T-helper 17 cell (primary cell): ENCODE data around the gene ADISSP. TPM values are rescaled to one million over a fixed set of nuclear protein-coding genes. Genes with fewer than 3 reads are reported as not detected.
"Not testable (repeated sequence)": the region's sequence is repeated elsewhere in the genome, so short reads cannot be mapped to it uniquely, and the experiment has no call there.

Source experiments
- ATAC-seq: fragments of 150-1000 bp; cut with Tn5 transposase; 2 replicates; pipeline ENCODE4 v1.10.0; 2021; ENCODE audit warnings: mild to moderate bottlenecking, moderate library complexity
- DNase-seq, 3 donors: peaks; one replicate each; pipeline versions ENCODE4 v3.0.0 to v3.0.0-alpha.2; 2020 to 2021
- H3K9me3 ChIP-seq: one replicate; pipeline ENCODE4 v1.7.0; 2013; ENCODE audit warnings: low read length, mild to moderate bottlenecking; ENCODE audit not compliant: control insufficient read depth, poor library complexity, severe bottlenecking
- H3K27ac Mint-ChIP-seq: one replicate; pipeline ENCODE4 v1.8.0; 2022; ENCODE audit warnings: mild to moderate bottlenecking, moderate library complexity, mixed read lengths
- H3K27me3 Mint-ChIP-seq: one replicate; pipeline ENCODE4 v1.8.0; 2022; ENCODE audit warnings: mixed read lengths
- H3K36me3 Mint-ChIP-seq: one replicate; pipeline ENCODE4 v1.8.0; 2022; ENCODE audit warnings: low read depth, mixed read lengths
- H3K4me1 Mint-ChIP-seq: one replicate; pipeline ENCODE4 v1.8.0; 2022; ENCODE audit warnings: mild to moderate bottlenecking, mixed read lengths
- H3K4me3 Mint-ChIP-seq: one replicate; pipeline ENCODE4 v1.8.0; 2022; ENCODE audit warnings: mild to moderate bottlenecking, moderate library complexity, mixed read lengths
- total RNA-seq, 4 donors: library from RNA in 2 of 4; stranded (reverse) in 2 of 4; gene quantifications; one replicate each; pipeline ENCODE4 v1.2.3 and lab custom pipeline; 2022 to 2026

ADISSP gene
- total RNA-seq, 2 donors from 2014 or later: 13.3 to 19.0 TPM

DNA sequence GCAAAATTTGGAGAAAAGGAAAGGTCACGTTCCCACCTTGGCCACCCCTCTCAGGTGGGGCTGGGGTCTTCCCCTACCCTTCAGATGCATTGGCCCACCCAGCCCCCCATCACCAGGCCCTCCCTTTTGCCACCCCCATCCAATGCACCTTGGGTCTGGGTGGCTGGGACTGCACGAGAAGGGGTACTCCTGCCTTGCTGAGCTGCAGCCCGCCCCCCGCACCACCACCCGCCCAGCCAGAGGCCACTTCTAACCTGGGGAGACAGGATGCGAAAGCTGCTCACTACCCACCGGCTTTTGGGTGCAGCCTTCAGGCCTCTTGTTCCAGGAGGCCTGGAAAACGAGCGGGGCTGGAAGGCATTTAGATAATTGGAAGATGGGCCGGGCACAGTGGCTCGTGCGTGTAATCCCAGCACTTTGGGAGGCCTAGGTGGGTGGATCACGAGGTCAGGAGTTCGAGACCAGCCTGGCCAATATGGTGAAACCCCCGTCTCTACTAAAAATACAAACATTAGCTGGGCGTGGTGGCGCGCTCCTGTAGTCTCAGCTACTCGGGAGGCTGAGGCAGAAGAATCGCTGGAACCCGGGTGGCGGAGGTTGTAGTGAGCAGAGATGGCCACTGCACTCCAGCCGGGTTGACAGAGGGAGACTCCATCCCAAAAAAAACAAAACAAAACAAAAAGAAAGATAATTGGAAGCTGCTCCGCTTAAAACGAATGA, 27.3 kb upstream of the ADISSP start:
- Mint-ChIP-seq H3K4me1 (peaks cover 30% of the 10 kb centered on the region), H3K4me3 (peak overlapping the region; percentile 100), H3K27me3 (no peaks in the 10 kb centered on the region), H3K27ac (peak overlapping the region; percentile 93), H3K36me3 (peaks cover 6% of the 10 kb centered on the region)
- ATAC-seq (no peak), DNase-seq (no peak)
- no peaks in the 10 kb centered on the region for H3K9me3 ChIP-seq

DNA sequence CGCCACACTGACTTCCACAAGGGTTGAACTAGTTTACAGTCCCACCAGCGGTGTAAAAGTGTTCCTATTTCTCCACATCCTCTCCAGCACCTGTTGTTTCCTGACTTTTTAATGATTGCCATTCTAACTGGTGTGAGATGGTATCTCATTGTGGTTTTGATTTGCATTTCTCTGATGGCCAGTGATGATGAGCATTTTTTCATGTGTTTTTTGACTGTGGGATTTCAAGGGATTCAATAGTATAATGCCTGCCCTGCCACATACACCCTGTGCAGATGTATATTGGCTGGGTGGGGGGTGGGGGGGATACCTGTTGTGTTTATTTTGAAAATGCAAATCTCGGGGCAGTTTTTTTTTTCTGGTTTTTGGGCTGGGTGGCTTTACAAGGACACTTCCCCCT, 26.6 kb upstream of the ADISSP start:
- H3K4me1 Mint-ChIP-seq: peaks cover 25% of the 10 kb centered on the region
- not testable (repeated sequence) for H3K27me3 Mint-ChIP-seq, ATAC-seq, DNase-seq, H3K27ac Mint-ChIP-seq, H3K36me3 Mint-ChIP-seq, H3K4me3 Mint-ChIP-seq, H3K9me3 ChIP-seq

DNA sequence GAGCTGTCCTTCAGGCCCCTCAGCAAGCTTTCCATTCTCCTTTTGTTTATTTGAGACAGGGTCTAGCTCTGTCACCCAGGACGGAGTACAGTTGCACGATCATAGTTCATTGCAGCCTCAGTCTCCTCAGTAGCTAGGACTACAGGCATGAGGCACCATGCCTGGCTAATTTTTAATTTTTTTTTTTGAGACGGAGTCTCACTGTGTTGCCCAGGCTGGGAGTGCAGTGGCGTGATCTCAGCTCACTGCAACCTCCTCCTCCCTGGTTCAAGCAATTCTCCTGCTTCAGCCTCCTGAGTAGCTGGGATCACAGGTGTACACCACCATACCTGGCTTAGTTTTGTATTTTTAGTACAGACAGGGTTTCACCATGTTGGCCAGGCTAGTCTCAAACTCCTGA, 21.6 kb upstream of the ADISSP start:
- H3K4me3 Mint-ChIP-seq, DNase-seq, H3K36me3 Mint-ChIP-seq, H3K9me3 ChIP-seq, H3K27me3 Mint-ChIP-seq, ATAC-seq: not testable (repeated sequence)
- peak overlapping the region; percentile 83 for H3K27ac Mint-ChIP-seq
- peaks cover 22% of the 10 kb centered on the region for H3K4me1 Mint-ChIP-seq

DNA sequence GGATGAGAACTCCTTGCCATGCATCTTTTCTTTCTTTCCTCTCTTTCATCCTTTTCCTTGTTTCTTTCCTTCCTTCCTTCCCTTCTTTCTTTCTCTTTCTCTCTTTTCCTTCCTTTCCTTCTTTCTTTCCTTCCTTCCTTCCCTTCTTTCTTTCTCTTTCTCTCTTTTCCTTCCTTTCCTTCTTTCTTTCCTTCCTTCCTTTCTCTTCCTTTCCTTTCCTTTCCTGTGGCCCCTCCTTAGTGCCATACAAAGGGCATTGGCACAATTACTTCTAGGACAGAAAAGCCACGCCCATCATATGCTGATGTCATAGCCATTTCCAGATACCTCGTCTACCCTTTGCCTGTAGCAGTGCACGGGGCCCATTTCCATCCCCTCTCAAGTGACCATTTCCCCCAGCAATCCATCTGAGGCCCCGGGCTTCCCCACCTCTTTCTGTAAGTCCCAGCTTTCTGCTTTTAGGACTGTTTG, 21.2 kb upstream of the ADISSP start:
- ATAC-seq: no peak
- peaks cover 22% of the 10 kb centered on the region for H3K4me1 Mint-ChIP-seq
- peak overlapping the region; percentile 83 for H3K27ac Mint-ChIP-seq
- no peaks in the 10 kb centered on the region for H3K9me3 ChIP-seq
- no peaks in the 10 kb centered on the region for H3K36me3 Mint-ChIP-seq
- no peak for DNase-seq
- peak overlapping the region; percentile 57 for H3K4me3 Mint-ChIP-seq
- no peaks in the 10 kb centered on the region for H3K27me3 Mint-ChIP-seq

DNA sequence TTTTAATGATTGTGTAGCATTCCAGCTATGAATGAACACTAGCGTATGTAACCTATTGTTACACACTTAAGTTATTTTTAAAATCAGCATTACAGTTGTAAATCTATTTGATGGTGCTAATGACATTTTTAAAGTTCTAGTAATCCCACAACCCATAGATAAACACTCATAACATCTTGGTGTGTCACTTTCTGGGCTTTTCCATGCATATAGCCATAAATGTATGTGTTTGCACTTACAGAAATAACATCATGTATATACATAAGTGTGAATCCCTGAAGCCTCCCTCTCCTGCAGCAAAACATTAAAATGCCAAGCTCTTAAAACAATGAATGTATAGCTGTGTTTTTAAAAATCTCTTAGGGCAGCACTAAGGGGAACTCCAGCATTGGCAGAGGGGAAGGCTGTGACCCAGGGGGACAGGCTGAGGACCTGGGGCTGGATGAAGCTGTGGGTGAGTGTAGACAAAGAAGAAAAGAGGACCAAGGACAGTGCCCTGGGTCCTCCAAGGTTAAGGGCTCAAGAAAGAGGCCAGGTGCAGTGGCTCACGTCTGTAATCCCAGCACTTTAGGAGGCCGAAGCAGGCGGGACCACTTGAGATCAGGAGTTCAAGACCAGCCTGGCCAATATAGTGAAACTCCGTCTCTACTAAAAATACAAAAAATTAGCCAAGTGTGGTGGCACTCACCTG, 19.9 kb upstream of the ADISSP start:
- Mint-ChIP-seq H3K27ac (peak overlapping the region; percentile 68), H3K27me3 (no peaks in the 10 kb centered on the region), H3K36me3 (no peaks in the 10 kb centered on the region), H3K4me3 (peak overlapping the region; percentile 36), H3K4me1 (peaks cover 26% of the 10 kb centered on the region)
- H3K9me3 ChIP-seq: no peaks in the 10 kb centered on the region
- DNase-seq: no peak
- ATAC-seq: no peak

DNA sequence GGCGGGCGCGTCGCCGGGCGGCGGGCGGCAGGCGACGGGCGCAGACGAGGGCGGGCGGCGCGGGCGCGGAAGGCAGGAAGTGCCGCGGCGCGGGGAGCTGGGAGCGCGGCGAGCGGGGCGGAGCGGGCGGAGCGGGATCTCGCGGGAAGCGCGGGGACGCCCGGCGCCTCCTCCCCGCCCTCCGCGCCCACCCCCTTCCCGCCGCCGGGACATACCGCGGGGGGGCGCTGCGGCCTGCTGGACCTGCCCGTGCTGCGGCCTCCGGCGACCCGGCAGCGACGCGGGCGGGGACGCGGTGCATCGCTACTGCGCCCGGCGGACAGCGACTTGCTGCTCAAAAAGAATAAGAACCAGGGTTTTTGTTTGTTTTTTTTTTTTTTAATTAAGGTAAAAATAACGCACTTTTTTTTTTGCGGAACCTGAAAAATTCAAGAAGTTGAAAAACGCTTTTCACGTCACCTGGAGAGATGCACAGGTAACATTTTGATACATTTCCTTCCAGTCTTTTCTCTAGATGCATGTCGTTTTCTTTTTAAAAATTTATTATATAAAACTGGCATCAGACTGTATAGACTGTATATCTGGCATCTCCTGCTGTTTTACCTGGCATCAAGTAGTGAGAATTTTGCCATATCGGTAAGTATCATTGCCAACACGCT, 19.2 kb upstream of the ADISSP start, which contains the start of gene CENPB:
Gene CENPB, minus strand, starts transcription at position 76 of the 659 bp plus-strand sequence. CDS start 257 bp downstream, outside the sequence.
- H3K4me3 Mint-ChIP-seq: peak within 1 kb of the TSS; percentile 87
- ATAC-seq: peak; percentile 92
- H3K4me1 Mint-ChIP-seq: peaks cover 26% of the 10 kb centered on the region
- H3K9me3 ChIP-seq: no peaks in the 10 kb centered on the region
- H3K27me3 Mint-ChIP-seq: no peaks in the 10 kb centered on the region
- H3K36me3 Mint-ChIP-seq: no peaks in the 10 kb centered on the region
- peak; percentile 89 to 93 (median 91) for DNase-seq
- peak within 1 kb of the TSS; percentile 68 for H3K27ac Mint-ChIP-seq

DNA sequence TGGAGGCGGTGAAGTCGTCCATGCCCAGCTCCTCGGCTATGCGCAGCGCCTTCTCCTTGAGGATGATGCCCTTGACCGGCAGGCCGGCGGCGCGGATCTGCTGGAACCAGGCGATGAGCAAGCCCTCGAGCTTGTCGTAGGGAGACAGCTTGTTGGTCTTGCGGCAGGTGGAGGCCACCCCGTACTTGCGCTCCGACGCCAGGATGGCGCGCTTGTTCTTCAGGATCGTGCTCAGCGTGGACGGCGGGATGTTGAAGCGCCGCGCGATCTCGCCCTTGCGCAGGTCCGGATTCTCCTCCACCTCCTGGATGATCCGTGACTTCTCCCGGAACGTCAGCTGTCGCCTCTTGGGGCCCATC, 18.6 kb upstream of the ADISSP start:
- DNase-seq (peak in 2 of 3 donors; percentile 32 to 33), ATAC-seq (peak; percentile 35)
- H3K9me3 ChIP-seq: no peaks in the 10 kb centered on the region
- Mint-ChIP-seq H3K27me3 (no peaks in the 10 kb centered on the region), H3K4me3 (peak overlapping the region; percentile 87), H3K27ac (no peak overlapping the region), H3K4me1 (peaks cover 28% of the 10 kb centered on the region), H3K36me3 (no peaks in the 10 kb centered on the region)

DNA sequence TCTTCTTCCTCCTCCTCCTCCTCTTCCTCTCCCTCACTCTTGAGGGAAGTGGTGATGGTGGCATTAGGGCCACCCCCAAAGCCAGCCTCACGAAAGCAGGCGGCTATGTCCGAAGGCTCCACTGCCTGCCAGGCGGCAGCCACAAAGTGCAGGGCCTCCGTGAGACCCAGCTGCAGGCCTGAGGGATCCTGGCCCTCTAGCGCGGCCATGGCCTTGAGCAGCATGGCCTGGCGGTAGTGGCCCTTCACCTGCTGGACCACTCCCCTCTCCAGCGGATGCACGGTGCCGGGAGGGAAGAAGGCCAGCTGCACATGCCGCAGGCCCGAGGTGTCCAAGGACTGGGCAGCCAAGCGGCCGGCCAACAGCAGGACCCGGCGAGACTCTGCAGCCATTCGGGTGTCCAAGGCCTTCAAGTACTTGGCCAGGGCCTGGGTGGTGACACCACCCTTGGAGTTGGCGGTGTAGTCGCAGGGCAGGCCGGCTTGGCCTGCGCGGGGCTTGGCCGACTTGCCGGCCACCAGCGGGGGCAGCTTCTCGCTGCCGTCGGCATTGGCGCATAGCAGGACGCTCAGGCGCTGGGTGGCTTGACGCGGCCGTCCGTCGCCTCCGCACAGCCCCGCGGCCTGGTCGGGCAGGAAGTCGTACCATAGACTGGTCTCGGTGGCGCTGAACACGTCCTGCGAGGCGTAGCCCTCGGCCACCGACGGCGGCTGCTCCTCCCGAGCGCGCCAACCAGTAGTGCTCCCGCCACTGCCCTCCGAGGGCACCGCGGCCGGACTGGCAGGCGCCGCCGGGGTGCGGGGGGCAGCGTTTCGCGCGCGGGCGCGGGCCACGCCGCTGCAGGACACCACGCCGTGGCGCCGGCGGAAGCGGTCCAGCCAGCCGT, 17.9 kb upstream of the ADISSP start:
- H3K9me3 ChIP-seq: no peaks in the 10 kb centered on the region
- Mint-ChIP-seq H3K27me3 (no peaks in the 10 kb centered on the region), H3K4me1 (peaks cover 31% of the 10 kb centered on the region), H3K27ac (peak overlapping the region; percentile 75), H3K4me3 (peak overlapping the region; percentile 82), H3K36me3 (no peaks in the 10 kb centered on the region)
- DNase-seq: no peak
- ATAC-seq: no peak

DNA sequence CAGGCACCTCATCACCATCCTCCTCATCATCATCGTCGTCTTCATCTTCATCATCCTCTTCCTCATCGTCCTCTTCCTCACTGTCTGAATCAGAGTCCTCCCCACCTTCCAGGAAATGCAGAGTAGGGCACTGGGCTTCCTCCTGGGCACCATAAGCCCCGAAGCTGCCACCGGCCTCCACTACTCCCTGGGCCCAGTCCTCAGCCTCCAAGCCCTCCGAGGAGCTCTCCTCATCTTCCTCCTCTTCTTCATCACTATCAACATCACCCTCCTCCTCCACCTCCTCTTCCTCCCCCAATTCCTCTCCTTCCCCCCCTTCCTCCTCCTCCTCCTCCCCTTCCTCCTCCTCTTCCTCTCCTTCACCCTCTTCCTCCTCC, 17.3 kb upstream of the ADISSP start:
- Mint-ChIP-seq H3K27ac (peak overlapping the region; percentile 75), H3K4me1 (peaks cover 33% of the 10 kb centered on the region), H3K4me3 (peak overlapping the region; percentile 82), H3K36me3 (no peaks in the 10 kb centered on the region), H3K27me3 (no peaks in the 10 kb centered on the region)
- H3K9me3 ChIP-seq: no peaks in the 10 kb centered on the region
- DNase-seq: no peak
- no peak for ATAC-seq

DNA sequence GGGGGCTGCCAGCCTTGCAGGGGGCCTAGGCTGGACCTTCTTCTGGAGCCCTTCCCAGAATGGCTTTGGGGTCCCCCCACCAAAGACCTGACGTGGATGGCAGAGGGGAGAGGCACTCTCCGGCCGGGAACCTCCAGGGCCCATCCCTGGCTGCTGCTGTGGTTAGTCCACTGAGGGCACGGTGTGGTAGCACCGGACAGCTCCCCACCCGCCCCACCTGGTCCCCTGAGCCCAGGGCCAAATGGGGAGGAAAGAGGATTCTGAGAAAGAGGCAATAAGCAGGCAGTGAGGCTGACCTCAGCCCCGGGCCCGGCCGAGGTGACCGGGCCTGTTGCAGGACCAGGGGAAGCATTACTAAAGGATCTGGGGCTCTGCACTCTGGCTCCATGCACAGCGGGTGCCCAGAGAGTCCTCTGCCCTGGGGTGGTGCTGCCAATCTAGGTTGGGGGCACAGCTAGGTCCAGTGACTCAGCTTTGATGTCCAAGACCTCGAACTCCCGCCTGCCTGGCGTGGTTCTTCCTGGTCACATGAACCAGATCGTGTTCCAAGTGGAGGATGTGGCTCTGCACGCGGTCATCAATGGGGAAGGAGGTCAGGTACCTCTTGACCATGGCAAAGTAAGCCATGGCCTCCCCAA, 16.8 kb upstream of the ADISSP start:
- no peak for DNase-seq
- no peak for ATAC-seq
- Mint-ChIP-seq H3K36me3 (no peaks in the 10 kb centered on the region), H3K4me3 (peak overlapping the region; percentile 82), H3K4me1 (peaks cover 37% of the 10 kb centered on the region), H3K27ac (peak overlapping the region; percentile 75), H3K27me3 (no peaks in the 10 kb centered on the region)
- H3K9me3 ChIP-seq: no peaks in the 10 kb centered on the region

DNA sequence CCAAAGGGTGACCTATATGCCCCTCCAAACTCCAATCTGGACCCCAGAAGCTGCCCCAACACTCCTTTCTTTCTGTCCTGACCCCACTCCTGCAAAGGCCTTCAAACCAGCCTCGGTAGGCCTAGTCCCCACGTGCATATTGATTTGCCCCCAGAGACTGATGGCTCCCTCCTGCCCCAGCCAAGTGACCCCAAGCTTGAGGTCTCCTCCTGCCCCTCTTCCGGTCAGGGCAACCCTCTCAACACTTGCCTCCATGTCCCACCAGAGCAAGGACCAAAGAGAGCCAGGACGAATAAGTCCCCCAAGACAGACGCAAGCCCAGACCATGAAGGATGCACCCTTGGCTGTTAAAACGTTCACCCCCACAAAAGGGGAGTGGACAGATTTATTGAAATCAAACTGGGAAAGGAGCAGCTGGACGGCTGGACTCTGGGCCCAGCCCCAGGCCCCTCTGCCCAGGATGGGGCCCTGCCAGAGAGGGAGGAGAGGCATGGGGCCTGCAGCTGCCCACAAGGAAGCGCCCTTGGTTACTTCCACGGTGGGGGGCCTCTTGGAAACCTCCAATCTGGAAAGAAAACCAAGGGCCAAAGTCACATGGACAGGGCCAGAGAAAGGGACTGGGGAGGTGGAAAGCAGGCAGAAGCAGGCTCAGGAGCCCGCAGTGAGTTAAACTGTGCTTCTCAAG, 16.1 kb upstream of the ADISSP start:
- Mint-ChIP-seq H3K27me3 (no peaks in the 10 kb centered on the region), H3K27ac (no peak overlapping the region), H3K4me3 (peak overlapping the region; percentile 15), H3K36me3 (no peaks in the 10 kb centered on the region), H3K4me1 (peaks cover 33% of the 10 kb centered on the region)
- DNase-seq (no peak), ATAC-seq (no peak)
- H3K9me3 ChIP-seq: no peaks in the 10 kb centered on the region

DNA sequence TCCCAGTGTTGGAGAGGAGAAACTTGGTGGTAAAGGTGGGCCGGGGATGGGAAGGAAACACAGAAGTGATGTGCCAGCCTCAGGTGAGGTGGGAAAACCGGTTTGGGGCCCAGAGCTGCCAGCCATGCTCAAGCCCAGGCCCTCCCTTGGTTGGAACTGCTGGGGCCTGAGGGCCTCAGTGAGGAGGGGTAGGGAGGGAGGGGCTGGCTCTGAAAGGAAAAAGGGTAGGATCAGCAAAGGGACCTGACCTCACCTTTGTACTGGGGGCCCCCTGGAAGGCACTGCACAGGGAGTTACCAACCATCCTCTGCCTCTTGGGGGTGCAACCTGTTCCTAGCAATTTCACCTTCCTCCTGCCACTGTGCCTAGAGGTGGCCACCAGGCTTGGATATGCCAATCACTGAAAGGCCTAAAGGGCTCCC, 15.5 kb upstream of the ADISSP start:
- Mint-ChIP-seq H3K4me3 (no peak overlapping the region), H3K4me1 (peaks cover 32% of the 10 kb centered on the region), H3K27me3 (no peaks in the 10 kb centered on the region), H3K36me3 (no peaks in the 10 kb centered on the region), H3K27ac (no peak overlapping the region)
- DNase-seq (no peak), ATAC-seq (no peak)
- no peaks in the 10 kb centered on the region for H3K9me3 ChIP-seq
